Measurements from ENCODE around the gene URB1. TPM values are rescaled to one million over a fixed set of nuclear protein-coding genes. Genes with fewer than 3 reads are reported as not detected.

Gene URB1
- total and polyA plus RNA-seq, 2 experiments from 2014 or later = 7.7 to 44.1 TPM

DNA sequence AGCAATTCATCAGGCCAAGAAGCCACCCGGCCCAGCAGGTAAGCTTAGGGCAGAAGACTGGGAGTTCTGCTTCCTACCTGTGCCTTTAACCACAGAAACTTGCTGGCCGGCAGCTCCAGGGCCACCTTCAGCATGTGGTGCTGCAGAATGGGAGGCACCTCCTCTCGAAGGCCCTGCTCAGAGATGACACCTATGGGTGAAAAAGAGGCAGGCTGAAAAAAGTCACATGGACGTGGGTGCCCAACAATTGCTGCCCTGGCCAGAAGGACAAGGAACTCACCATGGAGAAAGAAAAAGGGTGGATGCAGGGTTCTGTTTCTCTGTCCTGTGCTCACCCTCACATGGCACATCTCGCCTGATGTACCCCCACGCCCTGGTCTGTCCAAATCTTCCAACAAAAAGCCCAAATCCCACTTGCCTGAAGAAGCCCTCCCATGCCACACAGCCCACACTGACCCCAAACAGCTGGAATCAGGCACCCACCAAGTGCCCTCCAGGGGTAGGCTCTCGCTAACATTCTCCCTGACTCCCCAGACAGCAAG lies 33.0 kb downstream of the URB1 start:
- no peak overlapping the region for H3K4me3 ChIP-seq
- peaks cover 72% of the 10 kb centered on the region for H3K36me3 ChIP-seq (ENCODE audit: insufficient read depth)
- no peak; the same call in 1 of the 3 replicates for ATAC-seq
- no peaks in the 10 kb centered on the region for H3K4me1 Mint-ChIP-seq
- H3K4me1 ChIP-seq (ENCODE audit: insufficient read depth) = no peaks in the 10 kb centered on the region
- TF ChIP-seq POLR2AphosphoS5 (IDR thresholded peaks at IDR 0.05; ENCODE audit: low read depth) = no peak
- TF ChIP-seq, protein P1, sequence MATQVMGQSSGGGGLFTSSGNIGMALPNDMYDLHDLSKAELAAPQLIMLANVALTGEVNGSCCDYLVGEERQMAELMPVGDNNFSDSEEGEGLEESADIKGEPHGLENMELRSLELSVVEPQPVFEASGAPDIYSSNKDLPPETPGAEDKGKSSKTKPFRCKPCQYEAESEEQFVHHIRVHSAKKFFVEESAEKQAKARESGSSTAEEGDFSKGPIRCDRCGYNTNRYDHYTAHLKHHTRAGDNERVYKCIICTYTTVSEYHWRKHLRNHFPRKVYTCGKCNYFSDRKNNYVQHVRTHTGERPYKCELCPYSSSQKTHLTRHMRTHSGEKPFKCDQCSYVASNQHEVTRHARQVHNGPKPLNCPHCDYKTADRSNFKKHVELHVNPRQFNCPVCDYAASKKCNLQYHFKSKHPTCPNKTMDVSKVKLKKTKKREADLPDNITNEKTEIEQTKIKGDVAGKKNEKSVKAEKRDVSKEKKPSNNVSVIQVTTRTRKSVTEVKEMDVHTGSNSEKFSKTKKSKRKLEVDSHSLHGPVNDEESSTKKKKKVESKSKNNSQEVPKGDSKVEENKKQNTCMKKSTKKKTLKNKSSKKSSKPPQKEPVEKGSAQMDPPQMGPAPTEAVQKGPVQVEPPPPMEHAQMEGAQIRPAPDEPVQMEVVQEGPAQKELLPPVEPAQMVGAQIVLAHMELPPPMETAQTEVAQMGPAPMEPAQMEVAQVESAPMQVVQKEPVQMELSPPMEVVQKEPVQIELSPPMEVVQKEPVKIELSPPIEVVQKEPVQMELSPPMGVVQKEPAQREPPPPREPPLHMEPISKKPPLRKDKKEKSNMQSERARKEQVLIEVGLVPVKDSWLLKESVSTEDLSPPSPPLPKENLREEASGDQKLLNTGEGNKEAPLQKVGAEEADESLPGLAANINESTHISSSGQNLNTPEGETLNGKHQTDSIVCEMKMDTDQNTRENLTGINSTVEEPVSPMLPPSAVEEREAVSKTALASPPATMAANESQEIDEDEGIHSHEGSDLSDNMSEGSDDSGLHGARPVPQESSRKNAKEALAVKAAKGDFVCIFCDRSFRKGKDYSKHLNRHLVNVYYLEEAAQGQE (IDR thresholded peaks at IDR 0.05; ENCODE audit: unreplicated experiment) = no peak
- TF ChIP-seq NANOG (IDR thresholded peaks at IDR 0.05; ENCODE audit: borderline replicate concordance) = no peak
- no peak for TF ChIP-seq ZNF114 (CRISPR knock-in tag; IDR thresholded peaks at IDR 0.05)
- TF ChIP-seq JUNB (IDR thresholded peaks at IDR 0.05; ENCODE audit: unreplicated experiment) = no peak
- TF ChIP-seq, protein P2, sequence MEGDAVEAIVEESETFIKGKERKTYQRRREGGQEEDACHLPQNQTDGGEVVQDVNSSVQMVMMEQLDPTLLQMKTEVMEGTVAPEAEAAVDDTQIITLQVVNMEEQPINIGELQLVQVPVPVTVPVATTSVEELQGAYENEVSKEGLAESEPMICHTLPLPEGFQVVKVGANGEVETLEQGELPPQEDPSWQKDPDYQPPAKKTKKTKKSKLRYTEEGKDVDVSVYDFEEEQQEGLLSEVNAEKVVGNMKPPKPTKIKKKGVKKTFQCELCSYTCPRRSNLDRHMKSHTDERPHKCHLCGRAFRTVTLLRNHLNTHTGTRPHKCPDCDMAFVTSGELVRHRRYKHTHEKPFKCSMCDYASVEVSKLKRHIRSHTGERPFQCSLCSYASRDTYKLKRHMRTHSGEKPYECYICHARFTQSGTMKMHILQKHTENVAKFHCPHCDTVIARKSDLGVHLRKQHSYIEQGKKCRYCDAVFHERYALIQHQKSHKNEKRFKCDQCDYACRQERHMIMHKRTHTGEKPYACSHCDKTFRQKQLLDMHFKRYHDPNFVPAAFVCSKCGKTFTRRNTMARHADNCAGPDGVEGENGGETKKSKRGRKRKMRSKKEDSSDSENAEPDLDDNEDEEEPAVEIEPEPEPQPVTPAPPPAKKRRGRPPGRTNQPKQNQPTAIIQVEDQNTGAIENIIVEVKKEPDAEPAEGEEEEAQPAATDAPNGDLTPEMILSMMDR (conservative IDR thresholded peaks at IDR 0.05; ENCODE audit: low read depth in 2 of 2) = no peak
- H3K9me3 Mint-ChIP-seq = no peaks in the 10 kb centered on the region
- no peaks in the 10 kb centered on the region for H3K27me3 ChIP-seq (ENCODE audit: insufficient read depth)
- no peak overlapping the region for H2AFZ ChIP-seq
- H3K9me2 ChIP-seq (ENCODE audit: insufficient read depth) = no peaks in the 10 kb centered on the region
- no peaks in the 10 kb centered on the region for H3K79me2 ChIP-seq (replicated peaks; ENCODE audit: insufficient read depth)
- H3F3A ChIP-seq (replicated peaks; ENCODE audit: low read depth) = 0 out of 2 replicates have a peak, but pooled peaks cover 3% of the 10 kb centered on the region
- no peak overlapping the region for H3K4me2 ChIP-seq
- H3K27ac Mint-ChIP-seq = no peak overlapping the region
- DNase-seq (ENCODE audit: low spot score) = no peak
- H4K20me1 ChIP-seq (replicated peaks; ENCODE audit: insufficient read depth) = peaks cover 24% of the 10 kb centered on the region
- peaks cover 93% of the 10 kb centered on the region for H3K36me3 Mint-ChIP-seq (ENCODE audit: low read depth)
- no peak overlapping the region for H3K4me3 Mint-ChIP-seq
- H3K27ac ChIP-seq (ENCODE audit: low read depth) = no peak overlapping the region
- H3K27me3 Mint-ChIP-seq (ENCODE audit: insufficient read depth, low read depth, poor library complexity) = peaks cover 6% of the 10 kb centered on the region

DNA sequence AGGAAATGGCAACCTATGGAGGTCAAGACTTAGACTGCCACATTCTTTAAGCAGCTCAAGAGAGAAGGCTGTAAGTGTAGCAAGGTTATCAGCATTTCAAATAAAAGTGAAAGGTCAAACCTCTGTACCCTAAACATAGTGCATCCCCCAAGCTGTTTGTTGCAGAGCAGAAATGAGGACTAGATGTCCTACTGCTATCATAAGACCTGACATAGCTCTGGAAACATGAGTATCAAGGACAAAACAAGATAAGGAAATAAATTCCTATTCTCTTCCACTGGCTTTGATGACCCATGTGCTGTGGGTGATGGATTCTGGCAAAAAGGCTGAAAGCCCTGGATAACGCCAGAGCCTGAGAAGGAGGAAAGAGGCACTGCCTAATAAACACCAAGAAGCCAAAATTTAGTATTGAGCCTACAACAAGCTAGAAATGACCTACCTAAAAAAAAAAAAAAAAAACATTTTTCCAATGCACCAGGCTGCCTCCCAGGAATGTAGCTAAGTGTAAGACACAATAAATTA lies 35.9 kb downstream of the URB1 start:
- Histone ChIP-seq H3K9me2 (ENCODE audit: insufficient read depth) (no peaks in the 10 kb centered on the region), H3K79me2 (replicated peaks; ENCODE audit: insufficient read depth) (no peaks in the 10 kb centered on the region), H3F3A (replicated peaks; ENCODE audit: low read depth) (0 out of 2 replicates have a peak, but pooled peaks cover 6% of the 10 kb centered on the region), H3K4me1 (ENCODE audit: insufficient read depth) (no peaks in the 10 kb centered on the region), H3K4me2 (no peak overlapping the region), H3K36me3 (ENCODE audit: insufficient read depth) (peaks cover 88% of the 10 kb centered on the region), H3K4me3 (no peak overlapping the region), H4K20me1 (replicated peaks; ENCODE audit: insufficient read depth) (peaks cover 22% of the 10 kb centered on the region), H3K27me3 (ENCODE audit: insufficient read depth) (no peaks in the 10 kb centered on the region), H3K27ac (ENCODE audit: low read depth) (no peak overlapping the region), H2AFZ (no peak overlapping the region)
- Mint-ChIP-seq H3K36me3 (ENCODE audit: low read depth) (peaks cover 96% of the 10 kb centered on the region), H3K27ac (no peak overlapping the region), H3K4me3 (no peak overlapping the region), H3K9me3 (no peaks in the 10 kb centered on the region), H3K4me1 (no peaks in the 10 kb centered on the region), H3K27me3 (ENCODE audit: insufficient read depth, low read depth, poor library complexity) (peaks cover 10% of the 10 kb centered on the region)
- ATAC-seq = no peak
- no peak for DNase-seq (ENCODE audit: low spot score)
- TF ChIP-seq NANOG (IDR thresholded peaks at IDR 0.05; ENCODE audit: borderline replicate concordance) = no peak
- TF ChIP-seq, protein P1 (IDR thresholded peaks at IDR 0.05; ENCODE audit: unreplicated experiment) = no peak
